WTC11 (cell line): ENCODE data around the gene ANKLE2. TPM values are rescaled to one million over a fixed set of nuclear protein-coding genes. Genes with fewer than 3 reads are reported as not detected.

ENCODE experiments used
- ATAC-seq: fragments of 200-7000 bp; cut with Tn5 transposase; 2 replicates; pipeline ENCODE4 v1.10.0; 2021; ENCODE audit warnings: mild to moderate bottlenecking, moderate library complexity
- CTCF ChIA-PET: fragments of 300-600 bp; sonication (Branson Sonifier 250); formaldehyde crosslinking; loops from one replicate; lab custom pipeline; 2021; ENCODE audit warnings: antibody characterized with exemption; lab: Charles Lee
- POLR2A ChIA-PET: fragments of 350-600 bp; sonication (Branson Sonifier 250); formaldehyde crosslinking; loops from one replicate; lab custom pipeline; 2021; ENCODE audit warnings: antibody characterized with exemption; lab: Charles Lee
- DNase-seq: peaks from one replicate; pipeline ENCODE4 v3.0.0; 2021; ENCODE audit warnings: low spot score
- H3K27ac Mint-ChIP-seq: 2 replicates; pipeline ENCODE4 v1.8.0; 2021; ENCODE audit warnings: mixed read lengths
- H3K27me3 Mint-ChIP-seq: 2 replicates; pipeline ENCODE4 v1.8.0; 2021; ENCODE audit warnings: low read depth, mild to moderate bottlenecking, moderate library complexity, mixed read lengths
- H3K36me3 Mint-ChIP-seq: 2 replicates; pipeline ENCODE4 v1.8.0; 2021; ENCODE audit warnings: mixed read lengths
- H3K4me1 Mint-ChIP-seq: 2 replicates; pipeline ENCODE4 v1.8.0; 2022; ENCODE audit warnings: mixed read lengths
- H3K4me3 Mint-ChIP-seq: 2 replicates; pipeline ENCODE4 v1.8.0; 2021; ENCODE audit warnings: mild to moderate bottlenecking, moderate library complexity, mixed read lengths
- H3K9me3 Mint-ChIP-seq: 2 replicates; pipeline ENCODE4 v1.8.0; 2021; ENCODE audit warnings: mixed read lengths
- CREB1 ChIP-seq: sonication (generic); formaldehyde crosslinking; IDR thresholded peaks from 2 replicates; pipeline ENCODE4 v1.8.0; 2023; ENCODE audit warnings: mild to moderate bottlenecking, missing genetic modification reagents
- ETV6 ChIP-seq: sonication (generic); formaldehyde crosslinking; IDR thresholded peaks from 2 replicates; pipeline ENCODE4 v1.8.1; 2022; ENCODE audit warnings: mild to moderate bottlenecking, missing genetic modification reagents
- GTF2I ChIP-seq: fragments of 250-450 bp; sonication (Bioruptor Pico); conservative IDR thresholded peaks from 2 replicates; pipeline ENCODE4 v1.4.0; 2021; ENCODE audit warnings: mild to moderate bottlenecking
- NFATC4 ChIP-seq: fragments of 250-450 bp; sonication (Bioruptor Pico); IDR thresholded peaks from 2 replicates; pipeline ENCODE4 v1.9.0; 2021; ENCODE audit warnings: mild to moderate bottlenecking
- NR1H2 ChIP-seq: sonication (generic); formaldehyde crosslinking; IDR thresholded peaks from 2 replicates; pipeline ENCODE4 v1.9.0; 2021; ENCODE audit warnings: mild to moderate bottlenecking, moderate library complexity, missing genetic modification reagents
- SMAD4 ChIP-seq: sonication (generic); formaldehyde crosslinking; IDR thresholded peaks from 2 replicates; pipeline ENCODE4 v1.8.0; 2022; ENCODE audit warnings: mild to moderate bottlenecking, missing genetic modification reagents
- SOX15 ChIP-seq: fragments of 250-450 bp; sonication (Bioruptor Pico); IDR thresholded peaks from 2 replicates; pipeline ENCODE4 v1.9.0; 2021; ENCODE audit warnings: mild to moderate bottlenecking
- ZNF138 ChIP-seq: sonication (generic); formaldehyde crosslinking; conservative IDR thresholded peaks from 2 replicates; pipeline ENCODE4 v1.8.1; 2022; ENCODE audit warnings: mild to moderate bottlenecking, moderate library complexity, missing genetic modification reagents
- ZNF416 ChIP-seq: fragments of 250-450 bp; sonication (Bioruptor Pico); IDR thresholded peaks from 2 replicates; pipeline ENCODE4 v1.9.0; 2021; ENCODE audit warnings: mild to moderate bottlenecking, inconsistent platforms
- ZNF671 ChIP-seq: fragments of 250-450 bp; sonication (Bioruptor Pico); IDR thresholded peaks from 2 replicates; pipeline ENCODE4 v1.8.0; 2021; ENCODE audit warnings: mild to moderate bottlenecking
- total RNA-seq: library from RNA; stranded (reverse); gene quantifications from 3 replicates; pipeline ENCODE4 v1.2.3, GENCODE V29; 2021
- TF ChIP-seq, protein P1 (sequence below): sonication (generic); formaldehyde crosslinking; IDR thresholded peaks from 2 replicates; pipeline ENCODE4 v1.8.1; 2022; ENCODE audit warnings: low read depth, mild to moderate bottlenecking, moderate library complexity, missing genetic modification reagents, borderline replicate concordance
- TF ChIP-seq, protein P2 (sequence below): sonication (generic); formaldehyde crosslinking; IDR thresholded peaks from 2 replicates; pipeline ENCODE4 v1.8.0; 2023; ENCODE audit warnings: mild to moderate bottlenecking, missing genetic modification reagents
- TF ChIP-seq, protein P3 (sequence below): sonication (generic); formaldehyde crosslinking; conservative IDR thresholded peaks from 2 replicates; pipeline ENCODE4 v1.8.1; 2023; ENCODE audit warnings: mild to moderate bottlenecking, low read depth, missing genetic modification reagents, moderate library complexity
- TF ChIP-seq, protein P4 (sequence below): sonication (generic); formaldehyde crosslinking; IDR thresholded peaks from 2 replicates; pipeline ENCODE4 v1.8.0; 2023; ENCODE audit warnings: missing genetic modification reagents
- TF ChIP-seq, protein P5 (sequence below): sonication (generic); formaldehyde crosslinking; IDR thresholded peaks from 2 replicates; pipeline ENCODE4 v1.8.1; 2023; ENCODE audit warnings: mild to moderate bottlenecking, missing genetic modification reagents
- TF ChIP-seq, protein P6 (sequence below): fragments of 250-450 bp; sonication (Bioruptor Pico); IDR thresholded peaks from 2 replicates; pipeline ENCODE4 v1.9.0; 2021; ENCODE audit warnings: mild to moderate bottlenecking, borderline replicate concordance
- TF ChIP-seq, protein P7 (sequence below): sonication (generic); formaldehyde crosslinking; IDR thresholded peaks from 2 replicates; pipeline ENCODE4 v1.8.0; 2022; ENCODE audit warnings: mild to moderate bottlenecking, missing genetic modification reagents
- TF ChIP-seq, protein P8 (sequence below): sonication (generic); formaldehyde crosslinking; IDR thresholded peaks from 2 replicates; pipeline ENCODE4 v1.8.1; 2022; ENCODE audit warnings: low read depth, missing genetic modification reagents, borderline replicate concordance

The ANKLE2 gene
- total RNA-seq, 1 experiment from 2014 or later, result 63.8 TPM

DNA sequence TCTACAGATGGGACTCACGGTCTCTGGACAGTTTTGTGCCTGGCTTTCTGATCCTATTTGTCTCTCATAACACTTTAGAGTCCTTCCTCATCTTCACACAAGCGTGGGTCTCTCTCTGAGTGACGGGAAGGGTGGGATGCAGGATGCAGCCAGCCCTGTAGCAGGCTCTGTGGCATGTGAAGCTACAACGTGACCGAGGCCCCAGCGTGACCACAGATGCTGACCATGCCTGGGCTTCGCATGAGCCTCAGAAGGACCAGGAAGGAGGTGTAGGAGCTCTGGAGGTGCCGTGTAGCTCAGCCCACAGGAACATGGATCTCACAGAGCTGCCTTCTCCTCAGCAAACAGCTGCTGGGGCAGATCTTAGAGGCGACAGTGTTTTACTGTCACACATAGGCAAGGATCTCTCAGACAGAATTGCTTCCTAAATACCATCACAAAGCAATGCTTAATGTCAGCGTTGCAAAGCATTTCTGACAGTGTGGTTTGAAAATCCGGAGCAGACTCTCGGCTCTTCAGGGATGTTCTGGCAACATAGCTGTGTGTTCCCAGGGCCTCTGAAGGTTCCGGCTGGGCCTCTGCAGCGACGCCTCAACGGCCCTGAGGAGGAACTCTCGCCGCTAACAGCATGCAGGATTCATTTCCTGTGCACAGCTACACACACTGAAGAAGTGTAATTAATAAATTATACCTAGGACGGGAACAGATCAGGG lies 21.9 kb downstream of the ANKLE2 start:
- H3K36me3 Mint-ChIP-seq, result peaks cover 88% of the 10 kb centered on the region
- TF ChIP-seq ZNF416 (CRISPR knock-in tag) (no peak), ZNF138 (no peak), GTF2I (CRISPR knock-in tag) (no peak), ZNF671 (CRISPR knock-in tag) (no peak), NFATC4 (no peak), SMAD4 (CRISPR knock-in tag) (no peak), ETV6 (CRISPR knock-in tag) (no peak), CREB1 (CRISPR knock-in tag) (no peak), SOX15 (CRISPR knock-in tag) (no peak), NR1H2 (no peak)
- TF ChIP-seq, protein P1, sequence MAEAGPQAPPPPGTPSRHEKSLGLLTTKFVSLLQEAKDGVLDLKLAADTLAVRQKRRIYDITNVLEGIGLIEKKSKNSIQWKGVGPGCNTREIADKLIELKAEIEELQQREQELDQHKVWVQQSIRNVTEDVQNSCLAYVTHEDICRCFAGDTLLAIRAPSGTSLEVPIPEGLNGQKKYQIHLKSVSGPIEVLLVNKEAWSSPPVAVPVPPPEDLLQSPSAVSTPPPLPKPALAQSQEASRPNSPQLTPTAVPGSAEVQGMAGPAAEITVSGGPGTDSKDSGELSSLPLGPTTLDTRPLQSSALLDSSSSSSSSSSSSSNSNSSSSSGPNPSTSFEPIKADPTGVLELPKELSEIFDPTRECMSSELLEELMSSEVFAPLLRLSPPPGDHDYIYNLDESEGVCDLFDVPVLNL (CRISPR knock-in tag), result no peak
- TF ChIP-seq, protein P2, sequence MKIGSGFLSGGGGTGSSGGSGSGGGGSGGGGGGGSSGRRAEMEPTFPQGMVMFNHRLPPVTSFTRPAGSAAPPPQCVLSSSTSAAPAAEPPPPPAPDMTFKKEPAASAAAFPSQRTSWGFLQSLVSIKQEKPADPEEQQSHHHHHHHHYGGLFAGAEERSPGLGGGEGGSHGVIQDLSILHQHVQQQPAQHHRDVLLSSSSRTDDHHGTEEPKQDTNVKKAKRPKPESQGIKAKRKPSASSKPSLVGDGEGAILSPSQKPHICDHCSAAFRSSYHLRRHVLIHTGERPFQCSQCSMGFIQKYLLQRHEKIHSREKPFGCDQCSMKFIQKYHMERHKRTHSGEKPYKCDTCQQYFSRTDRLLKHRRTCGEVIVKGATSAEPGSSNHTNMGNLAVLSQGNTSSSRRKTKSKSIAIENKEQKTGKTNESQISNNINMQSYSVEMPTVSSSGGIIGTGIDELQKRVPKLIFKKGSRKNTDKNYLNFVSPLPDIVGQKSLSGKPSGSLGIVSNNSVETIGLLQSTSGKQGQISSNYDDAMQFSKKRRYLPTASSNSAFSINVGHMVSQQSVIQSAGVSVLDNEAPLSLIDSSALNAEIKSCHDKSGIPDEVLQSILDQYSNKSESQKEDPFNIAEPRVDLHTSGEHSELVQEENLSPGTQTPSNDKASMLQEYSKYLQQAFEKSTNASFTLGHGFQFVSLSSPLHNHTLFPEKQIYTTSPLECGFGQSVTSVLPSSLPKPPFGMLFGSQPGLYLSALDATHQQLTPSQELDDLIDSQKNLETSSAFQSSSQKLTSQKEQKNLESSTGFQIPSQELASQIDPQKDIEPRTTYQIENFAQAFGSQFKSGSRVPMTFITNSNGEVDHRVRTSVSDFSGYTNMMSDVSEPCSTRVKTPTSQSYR (CRISPR knock-in tag), result no peak
- TF ChIP-seq, protein P3, sequence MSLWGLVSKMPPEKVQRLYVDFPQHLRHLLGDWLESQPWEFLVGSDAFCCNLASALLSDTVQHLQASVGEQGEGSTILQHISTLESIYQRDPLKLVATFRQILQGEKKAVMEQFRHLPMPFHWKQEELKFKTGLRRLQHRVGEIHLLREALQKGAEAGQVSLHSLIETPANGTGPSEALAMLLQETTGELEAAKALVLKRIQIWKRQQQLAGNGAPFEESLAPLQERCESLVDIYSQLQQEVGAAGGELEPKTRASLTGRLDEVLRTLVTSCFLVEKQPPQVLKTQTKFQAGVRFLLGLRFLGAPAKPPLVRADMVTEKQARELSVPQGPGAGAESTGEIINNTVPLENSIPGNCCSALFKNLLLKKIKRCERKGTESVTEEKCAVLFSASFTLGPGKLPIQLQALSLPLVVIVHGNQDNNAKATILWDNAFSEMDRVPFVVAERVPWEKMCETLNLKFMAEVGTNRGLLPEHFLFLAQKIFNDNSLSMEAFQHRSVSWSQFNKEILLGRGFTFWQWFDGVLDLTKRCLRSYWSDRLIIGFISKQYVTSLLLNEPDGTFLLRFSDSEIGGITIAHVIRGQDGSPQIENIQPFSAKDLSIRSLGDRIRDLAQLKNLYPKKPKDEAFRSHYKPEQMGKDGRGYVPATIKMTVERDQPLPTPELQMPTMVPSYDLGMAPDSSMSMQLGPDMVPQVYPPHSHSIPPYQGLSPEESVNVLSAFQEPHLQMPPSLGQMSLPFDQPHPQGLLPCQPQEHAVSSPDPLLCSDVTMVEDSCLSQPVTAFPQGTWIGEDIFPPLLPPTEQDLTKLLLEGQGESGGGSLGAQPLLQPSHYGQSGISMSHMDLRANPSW, result no peak
- TF ChIP-seq, protein P4, sequence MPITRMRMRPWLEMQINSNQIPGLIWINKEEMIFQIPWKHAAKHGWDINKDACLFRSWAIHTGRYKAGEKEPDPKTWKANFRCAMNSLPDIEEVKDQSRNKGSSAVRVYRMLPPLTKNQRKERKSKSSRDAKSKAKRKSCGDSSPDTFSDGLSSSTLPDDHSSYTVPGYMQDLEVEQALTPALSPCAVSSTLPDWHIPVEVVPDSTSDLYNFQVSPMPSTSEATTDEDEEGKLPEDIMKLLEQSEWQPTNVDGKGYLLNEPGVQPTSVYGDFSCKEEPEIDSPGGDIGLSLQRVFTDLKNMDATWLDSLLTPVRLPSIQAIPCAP (CRISPR knock-in tag), result no peak
- TF ChIP-seq, protein P5, sequence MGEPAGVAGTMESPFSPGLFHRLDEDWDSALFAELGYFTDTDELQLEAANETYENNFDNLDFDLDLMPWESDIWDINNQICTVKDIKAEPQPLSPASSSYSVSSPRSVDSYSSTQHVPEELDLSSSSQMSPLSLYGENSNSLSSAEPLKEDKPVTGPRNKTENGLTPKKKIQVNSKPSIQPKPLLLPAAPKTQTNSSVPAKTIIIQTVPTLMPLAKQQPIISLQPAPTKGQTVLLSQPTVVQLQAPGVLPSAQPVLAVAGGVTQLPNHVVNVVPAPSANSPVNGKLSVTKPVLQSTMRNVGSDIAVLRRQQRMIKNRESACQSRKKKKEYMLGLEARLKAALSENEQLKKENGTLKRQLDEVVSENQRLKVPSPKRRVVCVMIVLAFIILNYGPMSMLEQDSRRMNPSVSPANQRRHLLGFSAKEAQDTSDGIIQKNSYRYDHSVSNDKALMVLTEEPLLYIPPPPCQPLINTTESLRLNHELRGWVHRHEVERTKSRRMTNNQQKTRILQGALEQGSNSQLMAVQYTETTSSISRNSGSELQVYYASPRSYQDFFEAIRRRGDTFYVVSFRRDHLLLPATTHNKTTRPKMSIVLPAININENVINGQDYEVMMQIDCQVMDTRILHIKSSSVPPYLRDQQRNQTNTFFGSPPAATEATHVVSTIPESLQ, result no peak
- TF ChIP-seq, protein P6, sequence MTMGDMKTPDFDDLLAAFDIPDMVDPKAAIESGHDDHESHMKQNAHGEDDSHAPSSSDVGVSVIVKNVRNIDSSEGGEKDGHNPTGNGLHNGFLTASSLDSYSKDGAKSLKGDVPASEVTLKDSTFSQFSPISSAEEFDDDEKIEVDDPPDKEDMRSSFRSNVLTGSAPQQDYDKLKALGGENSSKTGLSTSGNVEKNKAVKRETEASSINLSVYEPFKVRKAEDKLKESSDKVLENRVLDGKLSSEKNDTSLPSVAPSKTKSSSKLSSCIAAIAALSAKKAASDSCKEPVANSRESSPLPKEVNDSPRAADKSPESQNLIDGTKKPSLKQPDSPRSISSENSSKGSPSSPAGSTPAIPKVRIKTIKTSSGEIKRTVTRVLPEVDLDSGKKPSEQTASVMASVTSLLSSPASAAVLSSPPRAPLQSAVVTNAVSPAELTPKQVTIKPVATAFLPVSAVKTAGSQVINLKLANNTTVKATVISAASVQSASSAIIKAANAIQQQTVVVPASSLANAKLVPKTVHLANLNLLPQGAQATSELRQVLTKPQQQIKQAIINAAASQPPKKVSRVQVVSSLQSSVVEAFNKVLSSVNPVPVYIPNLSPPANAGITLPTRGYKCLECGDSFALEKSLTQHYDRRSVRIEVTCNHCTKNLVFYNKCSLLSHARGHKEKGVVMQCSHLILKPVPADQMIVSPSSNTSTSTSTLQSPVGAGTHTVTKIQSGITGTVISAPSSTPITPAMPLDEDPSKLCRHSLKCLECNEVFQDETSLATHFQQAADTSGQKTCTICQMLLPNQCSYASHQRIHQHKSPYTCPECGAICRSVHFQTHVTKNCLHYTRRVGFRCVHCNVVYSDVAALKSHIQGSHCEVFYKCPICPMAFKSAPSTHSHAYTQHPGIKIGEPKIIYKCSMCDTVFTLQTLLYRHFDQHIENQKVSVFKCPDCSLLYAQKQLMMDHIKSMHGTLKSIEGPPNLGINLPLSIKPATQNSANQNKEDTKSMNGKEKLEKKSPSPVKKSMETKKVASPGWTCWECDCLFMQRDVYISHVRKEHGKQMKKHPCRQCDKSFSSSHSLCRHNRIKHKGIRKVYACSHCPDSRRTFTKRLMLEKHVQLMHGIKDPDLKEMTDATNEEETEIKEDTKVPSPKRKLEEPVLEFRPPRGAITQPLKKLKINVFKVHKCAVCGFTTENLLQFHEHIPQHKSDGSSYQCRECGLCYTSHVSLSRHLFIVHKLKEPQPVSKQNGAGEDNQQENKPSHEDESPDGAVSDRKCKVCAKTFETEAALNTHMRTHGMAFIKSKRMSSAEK (CRISPR knock-in tag), result no peak
- TF ChIP-seq, protein P7, sequence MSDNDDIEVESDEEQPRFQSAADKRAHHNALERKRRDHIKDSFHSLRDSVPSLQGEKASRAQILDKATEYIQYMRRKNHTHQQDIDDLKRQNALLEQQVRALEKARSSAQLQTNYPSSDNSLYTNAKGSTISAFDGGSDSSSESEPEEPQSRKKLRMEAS (CRISPR knock-in tag), result no peak
- TF ChIP-seq, protein P8, sequence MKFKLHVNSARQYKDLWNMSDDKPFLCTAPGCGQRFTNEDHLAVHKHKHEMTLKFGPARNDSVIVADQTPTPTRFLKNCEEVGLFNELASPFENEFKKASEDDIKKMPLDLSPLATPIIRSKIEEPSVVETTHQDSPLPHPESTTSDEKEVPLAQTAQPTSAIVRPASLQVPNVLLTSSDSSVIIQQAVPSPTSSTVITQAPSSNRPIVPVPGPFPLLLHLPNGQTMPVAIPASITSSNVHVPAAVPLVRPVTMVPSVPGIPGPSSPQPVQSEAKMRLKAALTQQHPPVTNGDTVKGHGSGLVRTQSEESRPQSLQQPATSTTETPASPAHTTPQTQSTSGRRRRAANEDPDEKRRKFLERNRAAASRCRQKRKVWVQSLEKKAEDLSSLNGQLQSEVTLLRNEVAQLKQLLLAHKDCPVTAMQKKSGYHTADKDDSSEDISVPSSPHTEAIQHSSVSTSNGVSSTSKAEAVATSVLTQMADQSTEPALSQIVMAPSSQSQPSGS, result no peak
- TF ChIP-seq, all 79 proteins: peak for 0
- Mint-ChIP-seq H3K27ac (no peak overlapping the region), H3K4me1 (no peaks in the 10 kb centered on the region), H3K27me3 (no peaks in the 10 kb centered on the region), H3K4me3 (no peak overlapping the region), H3K9me3 (peaks cover 6% of the 10 kb centered on the region; the same call in 1 of the 2 replicates)
- DNase-seq, result no peak
- POLR2A ChIA-PET, result interaction anchor here (0.6 kb wide), 1 partner anchor 12 kb away, joined by 4 read pairs; no protein-coding TSS in a partner anchor
- CTCF ChIA-PET, result no interaction called here
- no peak for ATAC-seq
